NCI-H2227 (cell line): ENCODE data around the gene ACSM2B.
"Not testable (repeated sequence)": the region's sequence is repeated elsewhere in the genome, so short reads cannot be mapped to it uniquely, and the experiment has no call there.

ENCODE experiments used
- DNase-seq: peaks from one replicate; lab custom pipeline; 2025; ENCODE audit not compliant: unreplicated experiment; lab: John Stamatoyannopoulos, UW

The ACSM2B gene, protein sequence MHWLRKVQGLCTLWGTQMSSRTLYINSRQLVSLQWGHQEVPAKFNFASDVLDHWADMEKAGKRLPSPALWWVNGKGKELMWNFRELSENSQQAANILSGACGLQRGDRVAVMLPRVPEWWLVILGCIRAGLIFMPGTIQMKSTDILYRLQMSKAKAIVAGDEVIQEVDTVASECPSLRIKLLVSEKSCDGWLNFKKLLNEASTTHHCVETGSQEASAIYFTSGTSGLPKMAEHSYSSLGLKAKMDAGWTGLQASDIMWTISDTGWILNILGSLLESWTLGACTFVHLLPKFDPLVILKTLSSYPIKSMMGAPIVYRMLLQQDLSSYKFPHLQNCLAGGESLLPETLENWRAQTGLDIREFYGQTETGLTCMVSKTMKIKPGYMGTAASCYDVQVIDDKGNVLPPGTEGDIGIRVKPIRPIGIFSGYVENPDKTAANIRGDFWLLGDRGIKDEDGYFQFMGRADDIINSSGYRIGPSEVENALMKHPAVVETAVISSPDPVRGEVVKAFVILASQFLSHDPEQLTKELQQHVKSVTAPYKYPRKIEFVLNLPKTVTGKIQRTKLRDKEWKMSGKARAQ

DNA sequence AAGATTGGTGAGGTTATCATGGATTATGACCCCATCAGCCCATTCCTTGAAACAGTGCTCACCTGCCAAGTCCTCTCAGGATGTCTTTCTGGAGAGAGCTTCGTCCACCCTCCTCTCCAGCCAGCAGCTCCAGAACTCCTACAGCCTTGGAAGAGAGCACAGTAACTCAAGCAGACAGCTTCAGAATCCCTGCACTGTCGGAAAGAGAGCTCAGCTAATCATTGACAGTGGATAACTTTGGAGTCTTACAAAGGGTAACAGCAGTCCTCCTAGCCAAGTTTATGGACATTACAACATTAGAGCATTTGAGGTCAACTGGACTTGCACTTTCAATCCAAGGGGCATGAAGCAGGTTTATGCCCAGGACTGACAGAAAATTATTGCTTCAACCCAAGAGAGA, at the start of gene ACSM2B:
Gene ACSM2B, minus strand, starts transcription at position 223 of the 400 bp plus-strand sequence. CDS start 11,522 bp downstream, outside the sequence.
- DNase-seq, result not testable (repeated sequence)

DNA sequence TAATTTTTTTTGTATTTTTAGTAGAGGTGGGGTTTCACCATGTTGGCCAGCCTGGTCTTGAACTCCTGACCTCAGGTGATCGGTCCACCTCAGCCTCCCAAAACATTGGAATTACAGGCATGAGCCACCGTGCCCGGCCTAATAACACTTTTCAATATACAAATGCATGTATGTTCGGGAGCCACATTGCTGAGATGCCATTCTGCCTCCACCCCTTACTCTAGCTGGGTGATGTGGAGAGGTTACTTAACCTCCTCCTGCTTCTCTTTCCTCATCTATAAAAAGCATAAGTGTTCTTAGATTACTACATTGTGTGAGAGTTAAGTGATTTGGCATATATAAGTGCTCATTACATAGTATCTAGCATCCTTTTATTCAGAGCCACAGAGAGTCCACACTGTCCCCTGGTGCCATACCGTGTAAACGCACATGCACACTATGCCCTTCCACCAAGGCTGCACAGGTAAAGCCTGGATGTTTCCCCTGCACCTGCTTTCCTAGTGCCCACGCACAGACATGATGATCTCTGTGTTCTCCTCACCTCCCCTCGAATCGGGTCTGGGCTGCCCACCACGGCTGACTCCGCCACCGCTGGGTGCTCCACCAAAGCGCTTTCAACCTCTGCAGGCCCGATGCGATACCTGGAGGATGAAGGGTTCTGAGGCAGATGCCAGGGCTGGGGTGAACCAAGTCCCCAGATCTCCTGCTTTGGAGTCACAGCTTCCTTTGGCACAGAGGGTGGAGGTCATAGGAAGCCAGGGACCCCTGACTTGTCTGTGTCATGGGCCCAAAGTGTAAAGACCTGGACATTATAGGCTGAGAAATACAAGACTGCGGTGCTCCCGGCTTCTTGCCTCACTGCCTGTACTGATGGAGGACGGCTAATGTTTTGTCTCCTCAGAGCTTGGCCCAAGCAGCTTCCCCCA, 49.0 kb upstream of the ACSM2B start:
- DNase-seq, result no peak

DNA sequence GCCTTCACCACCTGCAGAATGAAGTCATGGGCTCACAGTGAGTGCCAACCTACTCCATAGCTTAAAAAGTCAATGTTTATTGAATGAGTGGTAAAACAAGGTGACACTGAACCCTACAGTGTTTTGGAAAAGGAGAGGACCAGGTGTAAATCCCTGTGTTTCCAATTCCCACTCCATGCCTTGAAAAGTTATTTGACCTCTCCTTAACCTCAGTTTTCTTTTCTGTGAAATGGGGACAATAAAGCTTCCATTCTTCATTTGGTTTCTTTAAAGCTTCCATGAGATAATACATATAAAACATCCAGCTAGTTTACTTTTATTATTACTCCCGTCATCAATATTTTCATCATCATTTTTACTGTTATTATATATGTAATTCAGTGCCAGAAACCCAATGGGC, 48.0 kb upstream of the ACSM2B start:
- DNase-seq, result no peak

DNA sequence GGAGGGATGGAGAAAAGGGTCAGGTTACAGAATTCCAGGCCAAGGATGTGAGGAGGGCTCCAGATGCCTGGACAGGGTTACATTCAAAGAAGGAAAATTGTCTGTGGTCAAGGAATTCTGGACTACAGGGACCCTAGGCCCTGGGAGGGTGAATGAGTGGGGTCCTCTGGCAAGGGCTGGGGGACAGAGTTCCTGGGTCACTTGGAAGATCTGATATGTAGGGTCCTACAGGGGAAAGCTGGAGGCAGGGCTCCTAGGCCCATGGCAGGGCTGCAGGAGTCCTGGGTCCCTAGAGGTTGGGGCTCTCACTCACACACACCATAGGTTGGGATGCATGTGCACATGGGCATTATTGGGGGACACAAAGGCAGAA, 46.3 kb upstream of the ACSM2B start:
- DNase-seq, result no peak

DNA sequence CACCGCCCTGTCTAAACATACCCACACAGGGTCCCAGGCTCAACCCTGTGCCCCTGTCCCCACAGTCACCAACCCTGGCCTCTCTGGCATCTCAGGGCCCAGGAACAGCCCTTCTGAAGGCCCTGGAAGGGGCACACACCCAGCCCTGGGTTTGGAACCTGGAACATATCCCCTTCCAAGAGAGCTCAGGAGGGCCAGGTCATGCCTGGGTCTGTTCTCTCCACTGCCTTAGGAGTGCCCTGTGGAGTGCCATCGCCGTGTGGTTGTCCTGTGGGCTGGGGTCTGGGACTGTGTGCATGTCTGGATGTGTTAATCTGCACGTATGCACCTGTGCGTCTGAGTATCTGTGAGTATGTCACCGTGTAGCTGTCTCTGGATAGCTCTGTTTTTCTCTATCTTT, 45.2 kb upstream of the ACSM2B start:
- no peak for DNase-seq

DNA sequence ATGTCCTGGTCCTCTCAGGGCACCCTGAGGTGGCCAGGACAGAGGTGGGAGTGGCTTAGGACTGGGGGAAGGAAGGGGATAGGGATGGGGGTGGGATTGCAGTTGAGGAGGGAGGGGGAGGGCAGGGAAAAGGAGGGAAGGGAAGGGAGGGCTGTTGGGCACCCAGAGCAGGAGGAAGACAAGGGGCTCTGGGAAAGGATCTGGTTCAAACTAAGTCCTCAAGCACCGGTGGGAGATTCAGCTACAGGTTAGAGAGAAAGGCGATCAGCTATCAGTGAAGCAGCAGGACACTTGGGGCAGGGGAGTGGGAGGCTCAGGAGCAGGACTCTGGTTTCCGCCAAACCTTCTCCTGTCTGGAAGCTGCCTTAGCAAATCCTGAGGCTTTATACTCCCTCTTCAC, 44.6 kb upstream of the ACSM2B start:
- DNase-seq, result no peak

DNA sequence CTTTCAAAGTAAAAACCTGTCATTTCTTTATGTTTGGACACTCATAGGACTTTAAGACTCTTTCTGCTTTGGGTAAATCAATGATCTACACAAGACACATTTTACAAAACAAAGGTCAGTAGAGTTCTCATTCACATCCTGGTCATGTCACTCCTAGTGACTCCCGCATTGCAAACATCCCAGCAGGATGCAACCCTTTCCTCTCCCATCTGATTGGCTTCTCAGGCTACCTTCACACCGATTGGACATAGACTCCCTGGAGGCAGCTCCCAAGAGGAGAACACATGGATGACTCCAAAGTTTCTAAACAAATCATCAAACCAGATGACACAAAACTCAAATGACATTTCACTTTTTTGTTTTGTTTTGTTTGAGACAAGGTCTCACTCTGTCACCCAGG, 43.8 kb upstream of the ACSM2B start:
- DNase-seq, result no peak

DNA sequence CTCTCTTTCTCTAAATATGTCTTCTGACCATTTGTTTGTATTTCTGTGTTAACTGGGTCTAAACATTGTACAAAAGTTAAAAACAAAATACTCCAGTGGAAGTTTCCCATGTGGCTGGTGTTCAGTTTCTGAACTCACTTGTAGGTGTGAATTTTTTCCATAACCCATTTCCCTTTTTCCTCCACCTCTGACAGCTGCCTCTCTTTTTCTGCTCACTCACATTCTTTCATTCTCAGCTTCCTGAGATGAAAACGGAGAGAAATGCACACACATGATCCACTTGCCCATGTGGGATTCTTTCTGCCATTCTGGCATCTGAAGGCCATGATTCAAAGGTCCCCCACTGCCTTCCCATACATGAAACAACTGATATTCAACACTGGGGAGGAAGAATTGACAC, 41.1 kb upstream of the ACSM2B start:
- no peak for DNase-seq

DNA sequence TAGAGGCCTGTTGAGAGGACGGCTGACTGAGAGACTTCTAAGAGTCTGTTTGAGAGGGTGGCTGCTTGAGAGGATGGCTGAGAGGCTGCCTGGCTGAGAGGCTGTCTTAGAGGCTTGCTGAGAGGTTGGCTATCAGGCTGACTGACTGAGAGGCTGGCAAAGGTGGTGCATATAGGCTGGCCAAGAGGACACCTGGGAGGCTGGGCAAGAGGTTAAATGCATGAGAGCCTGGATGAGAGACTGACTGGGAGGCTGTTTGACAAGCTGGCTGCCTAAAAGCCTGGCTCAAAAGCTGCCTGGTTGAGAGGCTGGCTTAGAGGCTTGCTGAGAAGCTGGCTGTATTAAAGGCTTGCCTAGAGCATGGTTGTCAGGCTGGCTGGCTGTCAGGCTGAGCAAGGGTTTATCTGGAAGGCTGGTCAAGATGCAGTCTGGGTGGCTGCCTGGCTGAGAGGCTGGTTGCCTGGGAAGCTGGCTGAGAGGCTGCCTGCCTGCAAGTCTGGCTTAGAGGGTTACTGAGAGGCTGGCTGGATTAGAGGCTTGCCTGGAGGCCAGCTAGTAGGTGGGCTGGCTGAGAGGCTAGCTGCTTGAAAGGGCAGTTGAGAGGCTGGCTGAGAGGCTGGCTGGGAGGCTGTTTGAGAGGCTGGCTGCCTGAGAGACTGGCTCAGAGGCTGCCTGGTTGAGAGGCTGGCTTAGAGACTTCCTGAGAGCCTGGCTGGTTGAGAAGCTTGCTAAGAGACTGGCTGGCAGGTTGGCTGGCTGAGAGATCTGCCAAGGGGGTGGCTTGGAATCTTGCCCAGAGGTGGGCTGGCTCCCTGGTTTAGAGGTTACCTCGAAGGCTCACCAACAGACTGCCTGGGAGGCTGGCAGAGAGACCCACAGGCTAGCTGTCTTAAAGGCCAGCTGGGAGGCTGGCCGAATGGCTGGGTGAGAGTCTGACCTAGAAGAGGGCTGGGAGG, 38.3 kb upstream of the ACSM2B start:
- peak; percentile 11 for DNase-seq

DNA sequence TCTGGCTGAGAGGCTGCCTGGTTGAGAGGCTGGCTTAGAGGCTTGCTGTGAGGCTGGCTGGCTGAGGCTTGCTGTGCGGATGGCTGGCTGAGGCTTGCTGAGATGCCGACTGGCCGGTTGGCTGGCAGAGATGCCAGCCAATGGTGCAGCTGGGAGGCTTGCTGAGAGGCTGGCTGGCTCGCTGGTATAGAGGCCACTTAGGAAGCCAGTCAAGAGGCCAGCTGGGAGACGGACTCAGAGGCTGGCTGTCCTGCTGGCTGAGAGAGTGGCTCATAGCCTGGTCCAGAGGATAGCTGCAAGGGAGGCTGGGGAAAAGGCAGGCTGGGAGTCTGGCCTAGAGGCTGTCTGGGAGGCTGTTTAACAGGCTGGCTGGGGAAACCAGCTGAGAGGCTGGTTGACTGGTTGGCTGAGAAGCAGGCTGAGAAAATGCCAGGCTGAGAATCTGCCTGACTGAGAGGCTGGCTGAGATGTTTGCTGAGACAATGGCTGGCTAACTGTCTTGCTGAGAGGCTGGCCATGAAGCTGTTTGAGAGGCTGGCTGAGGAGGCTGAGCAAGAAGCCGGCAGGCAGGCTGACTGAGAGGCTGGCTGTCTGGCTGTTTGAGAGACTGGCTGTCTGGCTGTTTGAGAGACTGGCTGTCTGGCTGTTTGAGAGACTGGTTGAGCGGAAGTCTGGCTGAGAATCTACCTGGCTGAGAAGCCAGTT, 37.5 kb upstream of the ACSM2B start:
- DNase-seq, result no peak

DNA sequence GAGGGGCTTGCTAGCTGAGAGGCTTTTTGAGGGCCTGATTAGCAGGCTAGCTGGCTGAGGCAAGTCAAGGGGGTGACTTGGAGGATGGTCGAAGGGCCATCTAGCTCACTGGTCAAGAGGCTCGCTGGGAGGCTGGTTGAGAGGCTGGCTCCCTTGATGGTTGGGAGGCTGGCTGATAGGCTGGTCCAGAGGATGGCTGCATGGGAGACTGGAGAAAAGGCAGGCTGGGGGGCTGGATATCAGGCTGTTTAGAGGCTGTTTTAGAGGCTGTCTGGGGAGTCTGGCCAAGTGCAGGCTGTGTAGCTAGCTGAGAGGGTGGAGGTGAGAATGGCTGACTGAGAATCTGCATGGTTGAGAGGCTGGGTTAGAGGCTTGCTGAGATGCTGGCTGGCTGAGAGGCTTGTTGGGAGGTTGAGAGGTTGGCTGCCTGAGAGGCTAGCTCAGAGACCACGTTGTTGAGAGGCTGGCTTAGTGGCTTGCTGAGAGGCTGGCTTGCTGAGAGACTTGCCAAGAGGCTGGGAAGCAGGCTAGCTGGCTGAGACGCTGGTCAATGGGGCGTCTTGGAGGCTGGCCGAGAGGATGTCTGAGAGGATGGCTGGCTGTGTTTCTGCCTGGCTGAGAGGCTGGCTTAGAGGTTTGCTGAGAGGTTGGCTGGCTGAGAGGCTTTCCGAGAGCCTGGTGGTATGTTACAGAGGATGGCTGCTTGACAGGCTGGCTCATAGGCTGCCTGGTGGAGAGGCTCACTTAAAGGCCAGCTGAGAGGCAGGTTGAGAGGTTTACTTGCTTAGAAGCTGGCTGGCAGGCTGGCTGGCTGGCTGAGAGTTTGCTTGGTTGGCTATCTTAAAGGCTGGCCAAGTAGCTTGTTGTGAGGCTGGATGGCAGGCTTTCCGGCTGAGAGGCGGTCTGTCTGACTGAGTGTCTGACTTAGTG, 36.6 kb upstream of the ACSM2B start:
- no peak for DNase-seq

DNA sequence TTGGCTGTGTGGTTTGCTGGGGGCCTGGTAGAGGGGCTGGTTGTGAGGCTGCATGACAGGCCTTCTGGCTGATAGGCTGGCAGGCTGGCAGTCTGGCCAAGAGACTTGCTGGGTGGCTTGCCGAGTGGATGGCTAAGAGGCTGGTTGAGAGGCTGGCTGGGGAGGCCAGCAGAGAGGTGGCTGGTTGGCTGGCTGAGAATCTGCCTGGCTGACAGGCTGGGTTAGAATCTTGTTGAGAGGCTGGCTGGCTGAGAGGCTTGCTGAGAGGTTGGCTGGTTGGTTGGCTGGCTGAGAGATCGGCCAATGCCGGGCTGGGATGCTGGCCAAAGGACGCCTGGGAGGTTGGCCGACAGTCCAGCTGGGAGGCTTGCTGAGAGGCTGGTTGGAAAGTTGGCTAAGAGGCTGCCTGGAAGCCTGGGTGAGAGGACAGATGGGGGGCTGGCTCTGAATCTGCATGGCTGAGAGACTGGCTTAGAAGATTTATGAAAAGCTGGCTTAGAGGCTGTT, 35.9 kb upstream of the ACSM2B start:
- DNase-seq, result no peak

DNA sequence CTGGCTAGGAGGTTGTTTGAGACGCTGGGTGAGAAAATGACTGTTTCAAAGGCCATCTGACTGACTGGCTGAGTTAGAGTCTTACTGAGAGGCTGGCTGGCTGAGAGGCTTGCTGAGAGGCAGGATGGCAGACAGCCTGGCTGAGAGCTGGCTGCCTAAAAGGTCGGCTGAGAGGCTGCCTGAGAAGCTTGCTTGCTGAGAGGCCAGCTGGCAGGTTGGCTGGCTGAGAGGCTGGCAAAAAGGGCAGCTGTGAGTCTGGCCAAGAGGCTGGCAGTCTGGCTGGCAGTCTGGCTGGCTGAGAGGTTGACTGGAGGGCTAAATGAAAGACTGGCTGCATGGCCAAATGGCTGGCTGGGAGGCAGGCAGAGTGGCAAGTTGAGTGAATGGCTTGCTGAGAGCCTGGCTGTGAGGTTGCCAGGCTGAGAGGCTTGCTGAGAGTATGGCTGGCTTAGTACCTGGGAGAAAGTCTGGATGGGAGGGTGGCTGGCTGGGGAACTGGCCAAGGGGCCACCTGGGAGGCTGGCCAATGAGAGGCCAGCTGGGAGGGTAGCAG, 35.3 kb upstream of the ACSM2B start:
- peak; percentile 33 for DNase-seq

DNA sequence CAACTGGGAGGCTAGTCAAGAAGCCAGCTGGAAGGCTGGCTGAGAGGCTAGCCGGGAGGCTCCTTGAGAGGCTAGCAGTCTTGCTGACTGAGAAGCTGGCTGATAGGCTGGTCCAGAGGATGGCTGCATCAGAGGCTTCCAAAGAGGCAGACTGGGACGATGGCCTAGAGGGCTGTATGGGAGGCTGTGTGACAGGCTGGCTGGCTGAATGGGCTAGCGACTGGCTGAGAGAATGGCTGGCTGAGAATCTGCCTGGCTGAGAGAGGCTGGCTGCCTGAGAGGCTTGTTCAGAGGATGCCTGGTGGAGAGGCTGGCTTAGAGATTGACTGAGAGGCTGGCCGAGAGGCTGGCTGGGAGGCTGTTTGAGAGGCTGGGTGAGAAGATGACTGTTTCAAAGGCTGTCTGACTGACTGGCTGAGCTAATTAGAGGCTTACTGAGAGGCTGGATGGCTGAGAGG, 34.8 kb upstream of the ACSM2B start:
- peak; percentile 52 for DNase-seq

DNA sequence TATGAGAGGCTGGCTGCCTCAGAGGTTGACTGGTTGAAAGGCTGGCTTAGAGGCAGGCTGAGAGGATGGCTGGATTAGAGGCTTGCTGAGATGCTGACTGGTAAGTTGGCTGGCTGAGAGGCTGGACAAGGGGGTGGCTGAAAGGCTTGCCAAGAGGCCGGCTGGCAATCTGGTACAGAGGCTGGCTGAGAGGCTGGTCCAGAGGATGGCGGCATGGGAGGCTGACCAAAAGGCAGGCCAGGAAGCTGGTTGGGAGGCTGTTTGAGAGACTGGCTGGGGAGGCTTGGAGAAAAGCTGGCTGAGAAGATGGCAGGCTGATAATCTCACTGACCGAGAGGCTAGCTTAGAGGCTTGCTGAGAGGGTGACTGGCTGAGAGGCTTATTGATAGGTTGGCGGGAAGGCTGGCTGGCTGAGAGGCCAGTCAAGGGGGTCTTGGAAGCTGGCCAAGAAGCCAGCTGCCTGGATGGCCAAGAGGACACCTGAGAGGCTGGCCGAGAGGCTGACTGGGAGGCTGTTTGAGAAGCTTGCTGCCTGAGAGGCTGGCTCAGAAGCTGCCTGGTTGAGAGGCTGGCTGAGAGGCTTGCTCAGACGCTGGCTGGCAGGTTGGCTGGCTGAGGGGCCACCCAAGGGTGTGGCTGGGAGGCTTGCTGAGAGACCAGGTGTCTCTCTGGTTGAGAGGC, 34.2 kb upstream of the ACSM2B start:
- DNase-seq, result peak; percentile 71

DNA sequence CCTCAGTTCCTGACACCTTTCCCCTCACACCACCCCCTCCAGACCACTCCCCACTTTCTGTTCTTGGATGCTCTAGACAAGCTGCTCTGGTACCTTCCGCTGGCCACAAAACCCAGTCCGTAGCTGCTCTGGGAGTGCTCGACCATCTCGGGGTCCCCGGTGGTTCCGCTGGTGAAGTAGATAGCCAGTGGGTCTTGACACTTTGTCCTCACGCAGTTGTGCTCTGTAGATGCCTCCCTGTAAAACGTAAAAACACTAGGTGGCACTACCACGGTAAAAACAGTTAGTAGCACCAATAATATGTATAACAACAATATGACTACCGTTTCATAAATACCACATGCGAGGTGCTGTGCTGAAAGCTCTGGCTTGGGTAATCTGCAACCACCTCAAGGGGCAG, 26.0 kb upstream of the ACSM2B start:
- DNase-seq, result peak; percentile 31

DNA sequence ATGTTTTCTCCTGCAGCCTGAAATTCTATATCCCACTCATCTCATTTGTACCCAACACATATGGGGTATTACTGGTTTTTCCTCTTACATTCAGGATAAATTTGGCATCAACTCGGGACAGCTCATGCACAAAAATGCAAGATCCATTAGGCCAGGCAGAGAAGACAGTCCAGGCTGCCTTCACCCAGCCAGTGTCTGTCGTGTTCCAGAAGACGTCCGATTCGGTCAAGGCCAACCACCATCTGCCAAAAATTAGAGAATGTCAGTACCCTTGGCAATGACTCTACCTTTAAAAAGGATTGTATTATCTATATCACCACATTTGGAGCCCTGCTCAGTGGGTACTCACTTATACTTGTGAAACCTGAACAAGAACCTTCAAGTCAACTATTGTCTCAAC, 23.3 kb upstream of the ACSM2B start:
- DNase-seq, result not testable (repeated sequence)
